ENCODE data around the gene DNM1L. TPM values are rescaled to one million over a fixed set of nuclear protein-coding genes. Genes with fewer than 3 reads are reported as not detected.

Gene DNM1L
- total RNA-seq (2014; rRNA removed; shearing (Covaris generic)): 57.3 and 74.2 TPM in 2 replicates
- polyA plus RNA-seq (2016; fragmentation: Nextera tagmentation; extraction: Ambion mirVana): 50.1 and 53.4 TPM in 2 replicates

- Histone ChIP-seq H3K27me3 (replicated peaks; ENCODE audit: insufficient read depth) (no peaks in the 10 kb centered on the region), H3K9me3 (ENCODE audit: low read depth) (no peaks in the 10 kb centered on the region), H3K9ac (peak within 1 kb of the TSS; percentile 93), H4K20me1 (ENCODE audit: insufficient read depth) (no peaks in the 10 kb centered on the region), H3K79me2 (ENCODE audit: insufficient read depth) (peaks cover 47% of the 10 kb centered on the region), H3K4me3 (peak within 1 kb of the TSS; percentile 95), H3K4me2 (ENCODE audit: unreplicated experiment) (peak within 1 kb of the TSS; percentile 91), H3F3A (ENCODE audit: insufficient read depth) (peaks cover 21% of the 10 kb centered on the region), H2AFZ (peak within 1 kb of the TSS; percentile 85), H3K9me2 (ENCODE audit: insufficient read depth) (no peaks in the 10 kb centered on the region), H3K4me1 (ENCODE audit: insufficient read depth) (peaks cover 12% of the 10 kb centered on the region), H3K27ac (peak within 1 kb of the TSS; percentile 84), H3K36me3 (ENCODE audit: low read depth) (no peaks in the 10 kb centered on the region)
- 2% methylated on average over 68 to 76 of the region's 76 CpGs for WGBS, 2 experiments (ENCODE audit: low coverage in 1 of 2, low lambda C conversion rate in 2 of 2, missing lambda C conversion rate in 2 of 2)
- TF ChIP-seq EZH2phosphoT487 (IDR thresholded peaks at IDR 0.05; ENCODE audit: insufficient read depth, low read depth): no peak
- no peak for TF ChIP-seq EZH2 (IDR thresholded peaks at IDR 0.05; ENCODE audit: insufficient read depth, poor library complexity, severe bottlenecking)
- peak; percentile 98 for DNase-seq
- in situ Hi-C loops (cut with MboI): no loop called here
These were observed at the start of gene DNM1L for GRCh38 chr12:32679091-32679919. Gene DNM1L (plus strand): TSS chr12:32679301. CDS start chr12:32679364, 63 bp downstream.

GRCh38 chr12:32641287-32641901 lies 37.7 kb upstream of the DNM1L start:
- in situ Hi-C loops (cut with MboI): no loop called here
- H3K27ac ChIP-seq: no peak overlapping the region
- no peaks in the 10 kb centered on the region for H3K9me3 ChIP-seq (ENCODE audit: low read depth)
- no peak overlapping the region for H3K4me2 ChIP-seq (ENCODE audit: unreplicated experiment)
- H2AFZ ChIP-seq: no peak overlapping the region
- no peaks in the 10 kb centered on the region for H3K4me1 ChIP-seq (ENCODE audit: insufficient read depth)
- H3K9me2 ChIP-seq (ENCODE audit: insufficient read depth): no peaks in the 10 kb centered on the region
- no peak overlapping the region for H3K4me3 ChIP-seq
- no peaks in the 10 kb centered on the region for H3K79me2 ChIP-seq (ENCODE audit: insufficient read depth)
- WGBS, 2 experiments (ENCODE audit: low coverage in 1 of 2, low lambda C conversion rate in 2 of 2, missing lambda C conversion rate in 2 of 2): 93% methylated on average over 6 of the region's 6 CpGs
- no peaks in the 10 kb centered on the region for H4K20me1 ChIP-seq (ENCODE audit: insufficient read depth)
- DNase-seq: no peak
- no peak overlapping the region for H3K9ac ChIP-seq
- H3K36me3 ChIP-seq (ENCODE audit: low read depth): no peaks in the 10 kb centered on the region; the same call in 1 of the 2 replicates
- H3K27me3 ChIP-seq (replicated peaks; ENCODE audit: insufficient read depth): no peaks in the 10 kb centered on the region
- TF ChIP-seq EZH2phosphoT487 (IDR thresholded peaks at IDR 0.05; ENCODE audit: insufficient read depth, low read depth): no peak
- no peak for TF ChIP-seq EZH2 (IDR thresholded peaks at IDR 0.05; ENCODE audit: insufficient read depth, poor library complexity, severe bottlenecking)
- H3F3A ChIP-seq (ENCODE audit: insufficient read depth): no peaks in the 10 kb centered on the region

GRCh38 chr12:32644431-32644830 lies 34.7 kb upstream of the DNM1L start:
- Histone ChIP-seq H3K27ac (no peak overlapping the region), H3K4me1 (ENCODE audit: insufficient read depth) (no peaks in the 10 kb centered on the region), H3K9me3 (ENCODE audit: low read depth) (no peaks in the 10 kb centered on the region), H3F3A (ENCODE audit: insufficient read depth) (no peaks in the 10 kb centered on the region), H3K79me2 (ENCODE audit: insufficient read depth) (no peaks in the 10 kb centered on the region), H3K9ac (no peak overlapping the region), H3K4me3 (no peak overlapping the region), H4K20me1 (ENCODE audit: insufficient read depth) (no peaks in the 10 kb centered on the region), H3K27me3 (replicated peaks; ENCODE audit: insufficient read depth) (no peaks in the 10 kb centered on the region), H3K36me3 (ENCODE audit: low read depth) (no peaks in the 10 kb centered on the region; the same call in 1 of the 2 replicates), H3K9me2 (ENCODE audit: insufficient read depth) (no peaks in the 10 kb centered on the region), H2AFZ (no peak overlapping the region), H3K4me2 (ENCODE audit: unreplicated experiment) (no peak overlapping the region)
- no peak for DNase-seq
- WGBS, 2 experiments (ENCODE audit: low coverage in 1 of 2, low lambda C conversion rate in 2 of 2, missing lambda C conversion rate in 2 of 2): 84 to 87% methylated on average over 2 of the region's 2 CpGs
- TF ChIP-seq EZH2 (IDR thresholded peaks at IDR 0.05; ENCODE audit: insufficient read depth, poor library complexity, severe bottlenecking) (no peak), EZH2phosphoT487 (IDR thresholded peaks at IDR 0.05; ENCODE audit: insufficient read depth, low read depth) (no peak)
- in situ Hi-C loops (cut with MboI): no loop called here

GRCh38 chr12:32647275-32647674 lies 31.8 kb upstream of the DNM1L start:
- no peaks in the 10 kb centered on the region for H4K20me1 ChIP-seq (ENCODE audit: insufficient read depth)
- H2AFZ ChIP-seq: no peak overlapping the region
- no peaks in the 10 kb centered on the region for H3K4me1 ChIP-seq (ENCODE audit: insufficient read depth)
- TF ChIP-seq EZH2 (IDR thresholded peaks at IDR 0.05; ENCODE audit: insufficient read depth, poor library complexity, severe bottlenecking) (no peak), EZH2phosphoT487 (IDR thresholded peaks at IDR 0.05; ENCODE audit: insufficient read depth, low read depth) (no peak)
- H3K27ac ChIP-seq: no peak overlapping the region
- DNase-seq: no peak
- in situ Hi-C loops (cut with MboI): no loop called here
- no peak overlapping the region for H3K9ac ChIP-seq
- H3F3A ChIP-seq (ENCODE audit: insufficient read depth): no peaks in the 10 kb centered on the region
- WGBS, 2 experiments (ENCODE audit: low coverage in 1 of 2, low lambda C conversion rate in 2 of 2, missing lambda C conversion rate in 2 of 2): 58 to 73% methylated on average over 3 of the region's 3 CpGs
- no peak overlapping the region for H3K4me2 ChIP-seq (ENCODE audit: unreplicated experiment)
- H3K9me3 ChIP-seq (ENCODE audit: low read depth): no peaks in the 10 kb centered on the region
- no peaks in the 10 kb centered on the region for H3K79me2 ChIP-seq (ENCODE audit: insufficient read depth)
- H3K36me3 ChIP-seq (ENCODE audit: low read depth): no peaks in the 10 kb centered on the region
- no peaks in the 10 kb centered on the region for H3K9me2 ChIP-seq (ENCODE audit: insufficient read depth)
- no peaks in the 10 kb centered on the region for H3K27me3 ChIP-seq (replicated peaks; ENCODE audit: insufficient read depth)
- H3K4me3 ChIP-seq: no peak overlapping the region

All from GM23248 (cell line).